Body of pancreas (tissue), 4 donors: Measurements from ENCODE around the gene NRCAM.

Experiments
- POLR2A ChIP-seq, 3 donors: fragments of 450-650 bp; IDR thresholded peaks; one replicate each; pipeline ENCODE4 v1.6.1; 2016; ENCODE audit warnings: antibody characterized with exemption in 3 of 3, mild to moderate bottlenecking in 2 of 3
- TF ChIP-seq, protein P1 (sequence below), 7 experiments: fragments of 450-650 bp in 4 of 7; fragments of 200-600 bp in 3 of 7; sonication (generic) in 3 of 7; IDR thresholded peaks; one replicate each; pipeline ENCODE4 v1.5.1; 2016 to 2019; ENCODE audit warnings: antibody characterized with exemption in 7 of 7

DNA sequence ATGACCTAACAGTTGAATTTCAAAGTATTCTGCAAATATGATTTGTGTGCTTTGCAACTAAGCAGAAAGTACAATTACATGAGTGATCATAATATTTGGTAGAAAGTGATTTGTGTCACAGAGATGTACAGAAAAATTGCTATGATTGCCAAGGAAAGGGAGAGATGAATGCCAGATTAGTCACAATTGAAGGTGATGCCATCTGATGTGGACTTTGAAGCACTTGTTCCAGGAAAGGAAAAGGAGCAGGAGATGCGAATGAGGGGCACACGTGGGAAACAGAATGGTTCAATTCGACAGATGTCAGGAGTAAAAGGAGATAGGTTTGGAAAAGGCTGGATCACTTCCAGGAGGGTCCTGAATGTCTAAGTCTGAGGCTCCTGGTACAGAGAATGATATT is 173.0 kb downstream of the NRCAM start:
- TF ChIP-seq, protein P1, sequence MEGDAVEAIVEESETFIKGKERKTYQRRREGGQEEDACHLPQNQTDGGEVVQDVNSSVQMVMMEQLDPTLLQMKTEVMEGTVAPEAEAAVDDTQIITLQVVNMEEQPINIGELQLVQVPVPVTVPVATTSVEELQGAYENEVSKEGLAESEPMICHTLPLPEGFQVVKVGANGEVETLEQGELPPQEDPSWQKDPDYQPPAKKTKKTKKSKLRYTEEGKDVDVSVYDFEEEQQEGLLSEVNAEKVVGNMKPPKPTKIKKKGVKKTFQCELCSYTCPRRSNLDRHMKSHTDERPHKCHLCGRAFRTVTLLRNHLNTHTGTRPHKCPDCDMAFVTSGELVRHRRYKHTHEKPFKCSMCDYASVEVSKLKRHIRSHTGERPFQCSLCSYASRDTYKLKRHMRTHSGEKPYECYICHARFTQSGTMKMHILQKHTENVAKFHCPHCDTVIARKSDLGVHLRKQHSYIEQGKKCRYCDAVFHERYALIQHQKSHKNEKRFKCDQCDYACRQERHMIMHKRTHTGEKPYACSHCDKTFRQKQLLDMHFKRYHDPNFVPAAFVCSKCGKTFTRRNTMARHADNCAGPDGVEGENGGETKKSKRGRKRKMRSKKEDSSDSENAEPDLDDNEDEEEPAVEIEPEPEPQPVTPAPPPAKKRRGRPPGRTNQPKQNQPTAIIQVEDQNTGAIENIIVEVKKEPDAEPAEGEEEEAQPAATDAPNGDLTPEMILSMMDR (IDR thresholded peaks at IDR 0.05): no peak
- no peak for TF ChIP-seq POLR2A (IDR thresholded peaks at IDR 0.05)
